Effector CD8-positive, alpha-beta T cell (primary cell): ENCODE data around the gene RBMY1D.
"Not testable (repeated sequence)": the region's sequence is repeated elsewhere in the genome, so short reads cannot be mapped to it uniquely, and the experiment has no call there.

ENCODE experiments used
- DNase-seq: peaks from one replicate; lab custom pipeline; 2025; lab: John Stamatoyannopoulos, UW
- total RNA-seq, 4 experiments: gene quantifications; one replicate each; lab custom pipeline; 2026; lab: John Stamatoyannopoulos, UW

Gene RBMY1D
- total RNA-seq = 0 reads per million in 4 experiments

DNA sequence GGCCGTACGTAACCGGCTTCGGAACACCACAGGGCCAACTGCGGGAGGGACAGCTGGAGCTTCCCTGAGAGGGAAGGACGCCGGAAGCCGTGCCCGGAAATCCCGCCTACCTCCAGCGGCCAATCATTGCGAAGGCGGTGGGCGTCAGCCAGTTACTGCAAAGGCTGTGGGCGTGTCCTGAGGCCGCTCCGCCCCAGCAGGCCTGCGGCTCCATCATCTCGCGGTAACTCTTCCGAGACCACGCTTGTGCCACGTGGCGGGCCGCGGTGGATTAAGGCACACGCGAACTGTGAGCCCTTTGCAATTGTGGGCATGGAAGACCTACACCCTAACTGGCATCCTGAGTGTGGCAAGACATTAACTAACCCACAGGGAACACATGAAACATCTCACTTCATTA, at the start of gene RBMY1D:
Gene RBMY1D (minus strand): TSS at position 101 of the 400 bp plus-strand sequence. CDS start 2,013 bp downstream, outside the sequence.
- not testable (repeated sequence) for DNase-seq

DNA sequence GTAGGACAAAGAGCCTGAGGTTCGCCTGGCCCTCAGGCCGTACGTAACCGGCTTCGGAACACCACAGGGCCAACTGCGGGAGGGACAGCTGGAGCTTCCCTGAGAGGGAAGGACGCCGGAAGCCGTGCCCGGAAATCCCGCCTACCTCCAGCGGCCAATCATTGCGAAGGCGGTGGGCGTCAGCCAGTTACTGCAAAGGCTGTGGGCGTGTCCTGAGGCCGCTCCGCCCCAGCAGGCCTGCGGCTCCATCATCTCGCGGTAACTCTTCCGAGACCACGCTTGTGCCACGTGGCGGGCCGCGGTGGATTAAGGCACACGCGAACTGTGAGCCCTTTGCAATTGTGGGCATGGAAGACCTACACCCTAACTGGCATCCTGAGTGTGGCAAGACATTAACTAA, 23.6 kb upstream of the RBMY1D start, which contains the start of gene RBMY1E:
Gene RBMY1E (minus strand): TSS at position 101 of the 400 bp plus-strand sequence. CDS start 1,978 bp downstream, outside the sequence.
- DNase-seq = not testable (repeated sequence)

DNA sequence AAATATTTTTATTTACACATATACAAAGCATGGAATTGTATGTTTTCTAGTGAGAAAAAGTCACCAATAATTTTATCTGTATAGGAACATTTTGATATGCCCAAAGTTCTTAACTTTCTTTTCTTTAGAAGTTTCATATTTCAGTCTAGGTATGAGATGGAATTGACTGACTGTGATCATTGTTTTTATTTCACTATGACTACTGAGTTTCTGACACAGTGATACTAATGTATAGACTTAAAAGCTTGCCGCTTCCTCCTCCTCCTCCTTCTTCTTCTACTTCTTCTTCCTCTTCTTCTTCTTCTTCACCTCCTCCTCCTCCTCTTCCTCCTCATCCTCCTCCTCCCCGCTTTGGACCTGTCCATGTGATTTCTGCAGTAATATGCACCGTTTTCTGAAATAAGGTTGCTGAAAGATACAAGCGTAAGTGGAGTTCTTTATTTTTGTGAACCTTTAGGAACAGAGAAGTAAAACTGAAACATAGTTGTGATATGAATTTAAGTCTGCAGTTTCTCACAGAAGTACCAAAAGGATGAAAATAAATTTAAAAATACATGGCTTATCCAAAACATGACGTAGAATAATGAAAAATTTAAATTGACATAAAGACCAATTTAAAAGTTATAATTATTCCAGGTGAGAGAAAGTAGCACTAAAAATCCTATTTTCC, 24.8 kb downstream of the RBMY1D start:
- not testable (repeated sequence) for DNase-seq

DNA sequence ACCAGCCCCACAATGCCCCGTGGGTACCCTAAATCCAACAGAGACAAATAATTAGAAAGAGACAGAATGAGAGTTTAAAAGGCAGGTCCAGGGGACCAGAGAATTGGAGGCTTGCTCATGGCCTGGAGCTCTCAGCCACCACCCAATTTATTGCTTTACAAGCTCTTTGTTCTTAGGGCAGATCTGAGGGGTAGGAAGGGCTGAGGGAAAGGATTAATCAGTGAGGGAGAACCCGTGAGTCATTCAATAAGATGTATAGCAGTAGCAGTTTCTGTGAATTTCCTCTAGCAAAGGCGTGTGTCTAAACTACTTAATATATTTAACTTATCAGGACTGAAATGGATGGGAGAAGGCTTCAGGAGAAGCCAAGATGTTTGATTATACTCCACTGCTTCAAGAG, 48.8 kb downstream of the RBMY1D start:
- DNase-seq = no peak

DNA sequence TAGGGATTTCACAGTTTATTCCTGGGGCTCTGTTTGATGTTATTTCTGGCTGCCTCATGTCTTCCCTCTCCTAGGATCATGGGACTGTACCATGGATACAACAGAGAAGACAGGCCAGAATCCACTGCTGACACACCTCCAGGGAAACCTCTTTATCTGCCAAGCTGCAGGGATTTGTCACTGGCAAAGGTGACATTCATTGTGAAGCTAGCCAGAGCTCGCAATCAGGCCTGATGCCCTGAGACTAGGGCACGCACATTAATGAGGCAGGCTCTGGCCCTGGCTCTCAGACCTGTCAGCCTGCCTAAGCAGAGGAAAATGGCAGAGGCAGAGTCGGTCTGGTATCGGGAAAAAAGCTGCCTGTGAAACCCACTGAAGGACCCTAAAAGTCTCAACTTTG, 52.2 kb downstream of the RBMY1D start:
- no peak for DNase-seq

DNA sequence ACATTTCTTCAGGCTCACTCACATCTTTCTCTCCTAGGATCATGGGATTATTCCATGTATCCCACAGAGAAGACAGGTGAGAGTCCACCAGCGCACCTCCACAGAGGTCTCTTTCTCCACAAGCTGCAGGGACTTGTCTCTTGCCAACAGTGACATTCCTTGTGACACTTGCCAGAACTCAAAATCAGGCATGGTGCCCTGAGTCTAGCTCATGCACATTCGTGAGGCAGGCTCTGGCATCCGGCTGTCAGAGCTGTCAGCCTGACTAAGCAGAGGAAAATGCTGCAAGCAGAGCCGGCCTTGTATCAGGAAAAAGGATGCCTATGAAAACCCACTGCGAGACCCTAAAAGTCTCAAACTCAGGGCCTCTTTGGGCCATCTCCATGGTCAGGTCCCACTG, 54.8 kb downstream of the RBMY1D start:
- DNase-seq = no peak

DNA sequence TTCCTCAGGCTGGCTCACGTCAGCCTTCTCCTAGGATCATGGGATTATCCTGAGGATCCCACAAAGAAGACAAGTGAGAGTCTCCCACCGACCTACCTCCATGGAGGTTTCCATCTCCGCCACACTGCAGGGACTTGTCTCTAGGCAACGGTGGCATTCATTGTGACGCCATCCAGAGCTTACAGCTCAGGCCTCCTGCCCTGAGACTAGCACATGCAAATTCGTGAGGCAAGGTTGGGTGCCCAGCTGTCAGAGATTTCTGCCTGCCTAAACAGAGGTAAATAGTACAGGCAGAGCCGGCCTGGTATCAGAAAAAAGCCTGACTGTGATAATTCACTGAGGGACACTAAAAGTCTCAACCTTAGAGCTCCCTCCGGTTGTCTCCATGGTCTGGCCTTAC, 58.0 kb downstream of the RBMY1D start:
- DNase-seq = no peak

DNA sequence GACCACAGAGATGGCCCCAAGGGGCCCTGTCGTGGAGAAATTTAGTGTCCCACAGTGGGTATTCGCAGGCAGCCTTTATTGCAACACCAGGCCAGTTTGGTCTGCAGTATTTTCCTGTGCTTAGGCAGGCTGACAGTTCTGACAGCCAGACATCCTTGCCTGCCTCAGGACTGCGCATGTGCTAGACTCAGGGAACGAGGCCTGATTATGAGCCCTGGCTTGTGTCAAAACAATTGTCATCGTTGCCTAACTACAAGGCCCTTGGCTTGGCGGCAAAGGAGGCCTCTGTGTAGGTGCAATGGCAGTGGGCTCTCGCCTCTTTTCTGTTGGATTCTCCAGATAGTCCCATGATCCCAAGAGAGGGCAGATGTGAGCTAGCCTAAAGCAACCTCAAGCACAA, 59.3 kb downstream of the RBMY1D start:
- DNase-seq = no peak
